ENCODE results near the gene SPRED3.

GRCh38 chr19:38401148-38401547 lies 12.7 kb downstream of the SPRED3 start:
- TF ChIP-seq CTCF (conservative IDR thresholded peaks at IDR 0.05 in 1 of 2, IDR thresholded peaks at IDR 0.05 in 1 of 2; ENCODE audit: low read depth in 1 of 2, low read length in 2 of 2) = no peak
- no peak for TF ChIP-seq EZH2 (IDR thresholded peaks at IDR 0.05; ENCODE audit: low read length, missing control alignments)

Measured in fibroblast of lung (primary cell).